Measurements from ENCODE around the gene MT2A.
A peak's percentile ranks its signal among the peaks of the same experiment; 100 is the strongest.

The MT2A gene

DNA sequence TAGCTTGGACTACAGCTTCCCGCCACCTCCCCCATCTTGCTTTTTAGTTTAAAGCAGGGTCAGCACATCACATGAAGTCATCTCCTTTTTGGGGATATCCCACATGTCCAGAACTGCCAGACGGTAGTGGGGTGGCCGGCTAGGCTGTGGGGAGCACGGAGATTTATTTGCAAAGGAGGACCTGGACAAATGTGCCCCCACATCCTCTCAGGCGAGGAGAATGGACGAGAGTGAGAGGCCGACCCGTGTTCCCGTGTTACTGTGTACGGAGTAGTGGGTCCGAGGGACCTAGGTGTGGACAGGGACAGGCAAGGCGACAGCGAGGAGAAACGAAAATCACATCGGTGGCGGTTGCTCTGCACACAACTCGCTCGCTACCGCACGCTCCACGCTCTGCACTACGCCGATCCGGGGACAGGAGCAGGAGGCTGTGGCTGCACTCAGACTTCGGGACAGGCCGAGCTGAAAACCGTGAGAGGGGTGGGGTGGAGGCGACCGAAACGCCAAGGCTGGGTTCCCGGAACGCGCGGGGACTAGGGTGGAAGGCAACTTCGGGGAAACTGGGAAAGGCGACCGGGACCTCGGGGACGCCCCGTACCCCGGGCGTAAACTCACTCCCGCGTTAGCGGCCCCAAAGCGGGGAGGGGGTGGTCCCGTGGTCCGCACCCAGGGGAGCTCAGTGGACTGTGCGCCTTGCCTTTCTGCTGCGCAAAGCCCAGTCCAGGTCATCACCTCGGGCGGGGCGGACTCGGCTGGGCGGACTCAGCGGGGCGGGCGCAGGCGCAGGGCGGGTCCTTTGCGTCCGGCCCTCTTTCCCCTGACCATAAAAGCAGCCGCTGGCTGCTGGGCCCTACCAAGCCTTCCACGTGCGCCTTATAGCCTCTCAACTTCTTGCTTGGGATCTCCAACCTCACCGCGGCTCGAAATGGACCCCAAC is 29.7 kb downstream of the MT2A start, which contains the start of gene MT1A:
Gene MT1A, plus strand, starts transcription at position 853 of the 937 bp plus-strand sequence. Its CDS starts 73 bp downstream, at position 926.
- ATAC-seq (no peak), DNase-seq (peak; percentile 30)

DNA sequence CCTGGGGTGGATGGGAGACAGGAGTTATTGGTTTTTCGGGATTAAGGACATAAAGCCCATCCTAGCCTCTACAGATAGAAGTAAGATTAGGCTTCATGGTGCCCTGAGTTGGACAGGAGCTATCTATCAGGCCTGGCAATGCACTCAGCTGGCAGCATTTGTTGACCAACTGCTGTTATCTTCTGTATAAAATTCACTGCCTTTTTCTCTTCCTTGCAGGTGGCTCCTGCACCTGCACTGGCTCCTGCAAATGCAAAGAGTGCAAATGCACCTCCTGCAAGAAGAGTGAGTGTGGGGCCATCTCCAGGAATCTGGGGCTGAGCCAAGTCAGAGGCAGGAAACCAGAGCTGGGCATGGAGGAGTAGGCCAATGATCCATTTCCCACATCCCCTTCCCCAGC is 30.7 kb downstream of the MT2A start:
- no peak for DNase-seq
- no peak for ATAC-seq

- DNase-seq (no peak), ATAC-seq (no peak)
Observed at GRCh38 chr16:56640076-56640475, 31.7 kb downstream of the MT2A start.

- no peak for DNase-seq
- ATAC-seq: no peak
Observed at GRCh38 chr16:56641166-56641565, 32.8 kb downstream of the MT2A start.

DNA sequence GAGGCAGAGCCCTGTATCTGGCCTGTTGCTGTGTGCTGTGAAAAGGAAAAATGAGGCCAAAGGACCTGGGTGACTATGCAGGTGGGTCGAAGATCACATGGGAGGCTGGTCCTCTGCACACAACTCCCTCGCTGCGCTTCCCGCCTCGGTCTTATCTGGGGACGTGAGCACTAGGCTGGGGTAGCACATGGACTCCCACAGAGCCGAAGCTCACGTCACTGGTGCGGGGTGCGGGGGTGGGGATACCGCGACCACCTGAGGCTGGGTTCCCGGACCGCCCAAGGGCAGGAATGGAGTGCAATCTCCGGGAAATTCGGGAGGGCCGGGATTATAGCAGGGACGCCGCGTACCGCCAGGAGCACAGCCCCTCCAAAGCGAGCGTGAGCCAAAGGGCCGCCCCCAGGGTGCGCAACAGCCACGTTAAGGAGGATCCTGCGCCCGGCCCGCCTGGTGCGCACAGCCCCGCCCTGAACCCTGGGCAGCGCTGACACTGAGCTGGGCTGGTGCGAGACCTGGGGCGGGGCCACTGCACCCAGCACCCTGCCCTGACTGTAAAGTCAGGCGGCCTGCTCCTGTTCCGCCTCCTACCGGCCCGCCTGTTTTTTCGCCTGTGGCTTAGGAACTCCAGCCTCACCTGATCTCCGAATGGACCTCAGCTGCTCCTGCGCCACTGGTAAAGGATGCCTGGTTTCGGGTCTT is 34.8 kb downstream of the MT2A start:
- peak; percentile 81 for DNase-seq
- peak; percentile 100 for ATAC-seq

- ATAC-seq (no peak), DNase-seq (no peak)
Observed at GRCh38 chr16:56643833-56644232, 35.4 kb downstream of the MT2A start.

DNA sequence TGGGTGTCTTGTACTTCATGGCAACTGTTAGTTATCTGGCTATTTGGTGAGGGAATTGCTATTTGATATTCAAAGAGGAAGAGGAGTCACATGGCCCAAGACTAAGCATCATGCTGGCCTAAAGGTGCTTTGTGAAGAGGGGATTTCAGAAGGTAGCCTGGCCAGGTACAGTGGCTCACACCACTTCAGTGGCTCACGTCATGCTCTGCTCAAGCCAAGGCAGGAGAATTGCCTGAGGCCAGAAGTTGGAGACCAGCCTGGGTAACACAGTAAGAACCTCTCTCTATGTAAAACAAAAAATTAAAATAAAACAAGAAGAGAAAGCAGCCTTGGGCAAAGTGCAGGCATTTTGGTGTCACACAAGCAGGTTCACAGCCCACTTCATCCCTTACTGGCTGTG is 36.9 kb downstream of the MT2A start:
- no peak for ATAC-seq
- DNase-seq: no peak

DNA sequence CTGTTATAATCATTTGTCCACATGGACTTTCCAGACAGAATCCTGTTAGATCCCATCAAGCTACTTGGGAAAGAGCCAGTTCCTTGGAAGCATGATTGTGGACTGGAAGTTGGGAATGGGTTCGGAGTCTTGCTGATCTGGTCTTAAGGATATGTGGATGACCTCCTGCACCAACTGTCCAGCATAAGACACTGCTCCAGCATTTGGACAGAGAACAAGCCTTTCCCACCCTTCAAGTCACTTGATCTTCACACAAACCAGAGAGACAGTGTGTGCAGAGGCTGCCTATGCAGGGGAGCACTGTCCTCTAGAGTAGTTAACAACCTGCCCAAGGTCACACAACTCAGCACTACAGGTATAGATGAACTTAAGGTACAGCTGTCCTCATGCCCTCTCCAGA is 37.5 kb downstream of the MT2A start:
- no peak for ATAC-seq
- DNase-seq: no peak

GRCh38 chr16:56647641-56648431 is 39.5 kb downstream of the MT2A start:
- DNase-seq (no peak), ATAC-seq (no peak)

- DNase-seq: no peak
- ATAC-seq: no peak
Observed at GRCh38 chr16:56649271-56649670, 40.9 kb downstream of the MT2A start.

GRCh38 chr16:56649820-56650219 is 41.4 kb downstream of the MT2A start:
- DNase-seq: no peak
- ATAC-seq: no peak

DNA sequence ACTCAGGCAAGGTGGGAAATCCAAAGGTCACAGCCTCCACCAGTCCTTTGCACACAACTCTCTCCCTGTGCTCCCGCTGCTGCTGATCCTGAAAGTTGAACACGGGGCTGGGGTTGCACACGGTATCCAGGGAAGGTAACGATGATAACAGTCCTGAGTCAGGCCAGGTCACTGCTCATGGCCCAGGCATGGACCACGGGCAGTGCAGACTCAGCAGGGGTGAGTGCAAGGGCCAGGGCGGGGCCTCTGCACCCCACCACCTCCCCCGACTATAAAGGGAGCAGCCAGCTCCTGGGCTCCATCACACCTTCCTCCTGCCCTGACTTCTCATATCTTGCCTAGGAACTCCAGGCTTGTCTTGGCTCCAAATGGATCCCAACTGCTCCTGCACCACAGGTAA is 43.2 kb downstream of the MT2A start, which contains the start of gene MT1B:
Gene MT1B, plus strand, starts transcription at position 301 of the 400 bp plus-strand sequence. Its CDS starts 68 bp downstream, at position 369.
- ATAC-seq (no peak), DNase-seq (no peak)

- DNase-seq: no peak
- no peak for ATAC-seq
Observed at GRCh38 chr16:56652600-56652999, 44.2 kb downstream of the MT2A start.

DNA sequence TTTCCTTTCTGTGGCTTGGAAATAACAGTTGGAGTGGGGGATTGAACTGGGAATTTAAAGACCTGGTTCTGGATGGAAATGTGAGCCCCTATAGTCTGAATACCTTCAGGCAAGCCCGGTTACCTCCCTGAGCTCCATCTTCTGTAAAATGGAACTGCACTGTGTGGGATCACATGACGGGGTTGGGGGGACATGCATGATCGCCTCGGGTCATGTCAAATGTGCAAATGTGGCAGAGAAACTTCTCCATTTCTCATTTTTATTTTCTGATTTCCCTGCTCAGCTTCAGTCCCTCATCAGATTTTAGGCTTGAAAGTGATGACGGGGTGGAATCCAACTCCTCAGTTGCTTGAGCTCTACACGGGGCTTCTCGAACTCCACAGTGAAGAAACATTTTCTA is 44.8 kb downstream of the MT2A start:
- DNase-seq: no peak
- no peak for ATAC-seq

DNA sequence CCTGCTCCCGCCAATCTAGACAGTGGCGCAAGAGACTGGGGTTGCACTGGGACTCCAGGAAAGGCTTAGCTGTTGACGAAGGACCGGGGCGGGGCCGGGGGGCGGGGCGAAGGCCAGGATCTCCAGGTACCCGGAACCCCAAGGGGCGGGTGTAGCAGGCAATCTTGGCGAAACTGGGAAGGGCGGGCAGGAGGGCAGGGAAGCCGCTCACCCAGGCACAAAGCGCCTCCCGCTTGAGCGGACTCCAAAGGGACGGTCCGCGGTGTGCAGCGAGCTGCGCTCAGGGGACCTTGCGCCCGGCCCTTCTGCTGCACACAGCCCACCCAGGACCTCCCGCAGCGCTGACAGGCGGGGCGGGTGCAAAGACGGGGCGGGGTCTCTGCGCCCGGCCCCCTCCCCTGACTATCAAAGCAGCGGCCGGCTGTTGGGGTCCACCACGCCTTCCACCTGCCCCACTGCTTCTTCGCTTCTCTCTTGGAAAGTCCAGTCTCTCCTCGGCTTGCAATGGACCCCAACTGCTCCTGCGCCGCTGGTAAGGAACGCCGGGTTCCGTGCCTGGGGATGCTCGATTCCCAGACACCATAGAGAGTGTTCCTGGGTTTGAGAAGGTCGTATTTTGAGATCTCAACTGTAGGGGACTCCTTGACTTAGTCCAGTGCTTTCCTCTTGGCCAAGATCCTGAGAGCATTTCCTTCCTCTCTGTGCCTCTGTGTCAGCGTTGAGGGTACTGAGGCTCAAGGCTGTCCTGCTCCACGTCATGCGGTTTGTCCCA is 49.4 kb downstream of the MT2A start, which contains the start of gene MT1F:
Gene MT1F, plus strand, starts transcription at position 405 of the 772 bp plus-strand sequence. Its CDS starts 100 bp downstream, at position 505.
- peak; percentile 73 for DNase-seq

DNA sequence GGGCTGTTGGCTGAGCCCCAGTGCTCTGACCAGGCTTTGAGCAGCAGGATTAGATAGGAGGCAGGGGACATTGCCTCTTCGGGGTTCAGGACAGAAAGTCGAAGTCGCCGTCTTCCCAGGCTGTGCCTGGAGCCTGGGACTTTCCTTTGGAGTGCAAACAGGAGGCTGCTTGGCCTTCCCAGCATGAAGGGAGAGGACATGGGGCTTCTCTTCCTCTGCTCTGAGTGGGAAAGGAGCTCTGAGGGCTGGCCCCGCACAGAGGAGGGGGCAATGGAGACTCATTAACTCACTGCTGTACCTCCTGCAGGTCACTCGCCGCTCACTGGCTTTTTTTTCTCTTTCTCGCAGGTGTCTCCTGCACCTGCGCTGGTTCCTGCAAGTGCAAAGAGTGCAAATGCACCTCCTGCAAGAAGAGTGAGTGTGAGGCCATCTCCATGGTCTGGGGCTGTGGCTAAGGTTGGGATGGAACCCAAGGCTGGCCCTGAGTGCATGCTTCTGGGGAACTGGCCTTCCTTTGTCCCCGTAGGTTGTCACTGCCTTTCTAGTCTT is 50.0 kb downstream of the MT2A start:
- ATAC-seq (no peak), DNase-seq (no peak)

More for the DNA sequence above, 49.4 kb downstream of the MT2A start, which contains the start of gene MT1F:
- peak; percentile 77 for ATAC-seq
